VCaP (cell line): ENCODE results near the gene CREBL2.

Experiments
- H3K27ac ChIP-seq: fragments of 450-650 bp; 2 replicates; pipeline ENCODE4 v1.5.1; 2017
- TF ChIP-seq, protein P1 (sequence below): fragments of 450-650 bp; conservative IDR thresholded peaks from 2 replicates; pipeline ENCODE4 v1.5.1; 2017; ENCODE audit warnings: mild to moderate bottlenecking, moderate library complexity

The CREBL2 gene

DNA sequence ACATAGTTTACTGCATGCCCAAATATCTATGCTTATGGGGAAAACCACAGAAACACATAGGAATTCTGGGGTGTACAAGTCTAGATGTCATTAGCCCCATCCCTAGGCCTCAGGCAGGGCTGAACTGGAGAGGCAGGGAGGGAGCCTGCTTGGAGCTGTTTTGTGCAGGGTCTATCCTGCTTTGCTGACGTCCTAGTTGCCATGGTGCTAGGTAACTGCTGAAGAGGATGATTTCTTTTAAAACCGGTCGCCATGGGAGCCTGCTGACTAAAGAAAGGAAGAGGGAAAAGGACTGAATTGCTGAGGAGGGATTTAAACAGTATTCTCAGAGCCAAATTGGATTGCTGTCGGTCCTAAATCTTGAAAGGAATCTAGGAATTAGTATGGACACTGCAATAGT is 73.6 kb downstream of the CREBL2 start:
- no peak overlapping the region for H3K27ac ChIP-seq
- TF ChIP-seq, protein P1, sequence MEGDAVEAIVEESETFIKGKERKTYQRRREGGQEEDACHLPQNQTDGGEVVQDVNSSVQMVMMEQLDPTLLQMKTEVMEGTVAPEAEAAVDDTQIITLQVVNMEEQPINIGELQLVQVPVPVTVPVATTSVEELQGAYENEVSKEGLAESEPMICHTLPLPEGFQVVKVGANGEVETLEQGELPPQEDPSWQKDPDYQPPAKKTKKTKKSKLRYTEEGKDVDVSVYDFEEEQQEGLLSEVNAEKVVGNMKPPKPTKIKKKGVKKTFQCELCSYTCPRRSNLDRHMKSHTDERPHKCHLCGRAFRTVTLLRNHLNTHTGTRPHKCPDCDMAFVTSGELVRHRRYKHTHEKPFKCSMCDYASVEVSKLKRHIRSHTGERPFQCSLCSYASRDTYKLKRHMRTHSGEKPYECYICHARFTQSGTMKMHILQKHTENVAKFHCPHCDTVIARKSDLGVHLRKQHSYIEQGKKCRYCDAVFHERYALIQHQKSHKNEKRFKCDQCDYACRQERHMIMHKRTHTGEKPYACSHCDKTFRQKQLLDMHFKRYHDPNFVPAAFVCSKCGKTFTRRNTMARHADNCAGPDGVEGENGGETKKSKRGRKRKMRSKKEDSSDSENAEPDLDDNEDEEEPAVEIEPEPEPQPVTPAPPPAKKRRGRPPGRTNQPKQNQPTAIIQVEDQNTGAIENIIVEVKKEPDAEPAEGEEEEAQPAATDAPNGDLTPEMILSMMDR: no peak

DNA sequence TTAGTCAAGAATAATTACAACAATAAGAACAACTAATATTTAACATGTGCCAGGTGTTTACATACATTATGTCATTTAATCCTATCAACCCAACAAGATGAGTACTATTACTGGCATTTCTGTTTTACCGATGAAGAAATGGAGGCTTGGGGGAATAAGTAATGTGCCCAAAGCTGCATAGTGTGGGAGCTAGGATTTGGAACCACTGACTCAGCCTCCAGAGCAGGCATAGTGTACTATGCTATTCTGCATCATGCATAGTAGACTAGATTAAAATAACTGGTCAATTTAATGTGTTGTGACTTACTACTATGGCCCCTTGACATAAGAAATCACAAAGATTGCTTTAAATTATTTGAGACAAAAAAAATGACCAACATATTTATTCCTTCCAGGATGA is 74.8 kb downstream of the CREBL2 start:
- H3K27ac ChIP-seq: no peak overlapping the region
- TF ChIP-seq, protein P1: no peak

DNA sequence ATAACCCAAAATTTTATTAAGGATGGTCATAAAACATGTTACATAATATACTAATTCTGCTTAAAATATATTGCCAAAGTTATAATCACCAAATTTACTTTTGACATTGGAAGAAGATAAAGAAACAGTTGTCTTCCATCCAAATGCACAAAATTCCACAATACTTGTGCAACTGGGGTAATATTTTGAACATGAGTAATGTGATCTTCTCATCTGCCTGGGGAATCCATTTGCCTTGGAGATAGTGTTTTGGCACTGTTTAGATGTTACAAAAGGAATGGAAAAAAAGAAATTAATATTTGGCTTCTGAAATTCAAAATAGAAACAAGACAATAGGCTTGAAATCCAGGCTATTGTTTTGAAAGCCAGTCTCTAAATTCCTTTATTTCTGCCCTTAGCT is 75.2 kb downstream of the CREBL2 start:
- TF ChIP-seq, protein P1: no peak
- H3K27ac ChIP-seq: no peak overlapping the region

DNA sequence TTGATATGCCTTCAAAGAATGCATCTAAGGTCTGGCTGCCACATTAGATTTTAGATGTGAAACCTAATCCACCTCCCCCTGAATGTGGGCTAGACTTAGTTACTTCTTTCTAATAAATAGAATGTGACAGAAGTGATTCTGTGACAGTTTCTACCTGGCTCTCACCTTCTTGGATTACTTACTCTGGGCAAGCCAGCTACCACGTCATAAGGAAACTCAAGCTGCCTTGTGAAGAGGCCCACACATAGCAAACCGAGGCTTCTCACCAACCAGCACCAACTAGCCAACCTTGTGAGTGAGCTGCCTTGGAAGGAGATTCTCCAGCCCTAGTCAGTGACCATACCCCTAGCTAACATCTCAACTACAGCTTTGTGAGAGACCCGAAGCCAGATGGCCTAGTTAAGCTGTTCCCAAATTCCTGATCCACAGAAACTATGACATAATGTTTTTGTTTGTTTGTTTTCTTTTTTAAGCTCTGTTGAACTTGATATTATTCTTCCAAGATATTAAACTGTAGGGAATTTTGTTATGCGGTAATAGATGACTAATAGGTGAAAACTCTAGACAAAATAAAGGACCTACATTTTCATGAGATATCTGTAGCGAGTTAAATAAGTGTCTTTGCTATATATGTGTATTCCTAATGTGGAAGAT is 78.1 kb downstream of the CREBL2 start:
- H3K27ac ChIP-seq: no peak overlapping the region
- TF ChIP-seq, protein P1: no peak

DNA sequence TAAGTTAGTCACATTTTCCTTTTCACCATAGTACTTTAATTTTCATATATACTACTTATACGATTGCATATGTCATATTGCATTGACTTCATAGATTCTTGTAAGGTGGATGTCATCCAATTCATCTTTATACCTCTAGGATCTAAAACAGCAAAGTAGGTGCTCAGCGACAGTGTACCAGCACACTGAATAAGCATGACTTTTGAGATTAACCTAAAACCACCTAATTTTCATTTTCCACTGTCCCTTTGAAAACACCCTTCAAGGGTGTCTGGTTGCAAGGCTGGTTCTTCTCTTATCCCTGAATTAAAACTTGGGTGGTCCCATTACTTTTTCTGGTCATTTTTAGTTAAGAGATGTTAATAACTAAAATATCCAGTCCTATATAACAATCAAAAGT is 79.9 kb downstream of the CREBL2 start:
- TF ChIP-seq, protein P1: no peak

DNA sequence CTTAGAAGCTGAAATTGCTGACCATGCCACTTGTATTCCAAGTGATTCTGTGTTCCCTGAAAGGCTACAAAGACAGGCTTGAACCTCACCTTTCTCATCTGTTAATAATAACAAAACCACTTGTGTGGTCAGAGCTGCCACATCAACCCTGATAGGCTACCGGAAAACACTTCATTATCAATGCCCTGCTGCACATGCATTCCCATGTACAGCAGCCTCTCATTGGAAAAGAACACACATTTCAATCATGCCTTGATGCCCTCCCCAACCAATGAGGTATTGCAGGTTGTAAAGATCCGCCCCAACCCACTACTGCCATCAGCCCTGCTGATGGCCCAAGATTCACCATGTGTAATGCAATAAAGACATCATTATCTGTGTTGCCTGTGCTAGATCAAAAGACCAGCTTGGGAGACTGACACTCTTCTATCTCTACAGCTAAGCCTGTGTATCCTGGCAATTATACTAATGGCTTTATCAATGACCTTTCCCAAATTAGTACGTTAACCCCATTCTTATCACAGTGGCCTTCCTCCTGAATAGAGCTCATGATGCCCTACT is 81.5 kb downstream of the CREBL2 start:
- TF ChIP-seq, protein P1: no peak
- no peak overlapping the region for H3K27ac ChIP-seq

More for the DNA sequence above, 79.9 kb downstream of the CREBL2 start:
- H3K27ac ChIP-seq: no peak overlapping the region
